K562 (cell line): ENCODE measurements around the gene BRCA1. TPM values are rescaled to one million over a fixed set of nuclear protein-coding genes. Genes with fewer than 3 reads are reported as not detected.

Experiments used
- BMI1 ChIP-seq: fragments of 150-350 bp; IDR thresholded peaks from 2 replicates; pipeline ENCODE4 v1.6.1; 2014; ENCODE audit warnings: low read length
- CREBBP ChIP-seq: IDR thresholded peaks from one replicate; pipeline ENCODE4 v1.6.1; 2012; ENCODE audit warnings: low read depth, mild to moderate bottlenecking, control low read depth, inconsistent platforms, low read length
- FOXA3 ChIP-seq, 2 experiments: fragments of 450-650 bp in 1 of 2; sonication (generic) in 1 of 2; formaldehyde crosslinking; IDR thresholded peaks in 1 of 2; conservative IDR thresholded peaks in 1 of 2; 2 replicates each; pipeline versions ENCODE4 v1.4.0 to v1.8.0; 2020 to 2022; ENCODE audit warnings: mild to moderate bottlenecking in 2 of 2, missing genetic modification reagents in 1 of 2
- JUN ChIP-seq, 2 experiments: sonication (generic) in 1 of 2; formaldehyde crosslinking in 1 of 2; IDR thresholded peaks; 2 replicates each; pipeline versions ENCODE4 v1.6.1 to v1.8.0; 2012 to 2022; ENCODE audit warnings: borderline replicate concordance in 2 of 2, mild to moderate bottlenecking in 2 of 2, improper control_type of control experiment in 1 of 2, low read depth in 1 of 2, low read length in 1 of 2, missing genetic modification reagents in 1 of 2
- MCM3 ChIP-seq: fragments of 450-650 bp; IDR thresholded peaks from 2 replicates; pipeline ENCODE4 v1.6.1; 2016
- MTA2 ChIP-seq: fragments of 450-650 bp; IDR thresholded peaks from 2 replicates; pipeline ENCODE4 v1.6.1; 2016; ENCODE audit warnings: low read depth
- RFX1 ChIP-seq: fragments of 450-650 bp; IDR thresholded peaks from 2 replicates; pipeline ENCODE4 v1.6.1; 2016; ENCODE audit warnings: mild to moderate bottlenecking, moderate library complexity
- TBL1XR1 ChIP-seq, 2 experiments: IDR thresholded peaks; 2 replicates each; pipeline ENCODE4 v1.6.1; 2012; ENCODE audit warnings: improper control_type of control experiment in 2 of 2, low read length in 2 of 2, mild to moderate bottlenecking in 1 of 2
- XRCC5 ChIP-seq: fragments of 200-400 bp; formaldehyde crosslinking; IDR thresholded peaks from 2 replicates; pipeline ENCODE4 v1.6.1; 2017; ENCODE audit warnings: low read depth, mild to moderate bottlenecking, low read length
- ZBED1 ChIP-seq: IDR thresholded peaks from 2 replicates; pipeline ENCODE4 v1.6.1; 2014
- ZNF165 ChIP-seq: fragments of 250-450 bp; sonication (Bioruptor Pico); IDR thresholded peaks from 2 replicates; pipeline ENCODE4 v1.4.0; 2020; ENCODE audit warnings: borderline replicate concordance
- polyA plus RNA-seq, 8 experiments: library from polyadenylated mRNA; depleted of rRNA in 4 of 8; stranded (reverse) in 5 of 8; unstranded in 3 of 8; fragments of >200 nt; fragmentation: Nextera tagmentation in 2 of 8; fragmentation: Illumina TruSeq in 1 of 8; extraction: Ambion mirVana in 2 of 8; extraction: Trizol in 1 of 8; gene quantifications; 2 replicates each; pipeline versions ENCODE4 v1.2.1 to v1.2.3, GENCODE V29; 2011 to 2014; ENCODE audit warnings: inconsistent platforms in 1 of 8, missing spikeins in 1 of 8
- total RNA-seq, 7 experiments: library from RNA; depleted of rRNA in 6 of 7; stranded (reverse); fragments of >200 nt in 6 of 7; fragmentation: Illumina TruSeq in 2 of 7; extraction: Trizol in 2 of 7; gene quantifications; 2 replicates each; pipeline versions ENCODE4 v1.2.1 to v1.2.3, GENCODE V29; 2011 to 2021; ENCODE audit warnings: low replicate concordance in 1 of 7
- TF ChIP-seq, protein P1 (sequence below): sonication (generic); formaldehyde crosslinking; IDR thresholded peaks from 2 replicates; pipeline ENCODE4 v1.8.0; 2022; ENCODE audit warnings: mild to moderate bottlenecking, missing genetic modification reagents
- TF ChIP-seq, protein P2 (sequence below): sonication (generic); formaldehyde crosslinking; IDR thresholded peaks from 2 replicates; pipeline ENCODE4 v1.4.0; 2020; ENCODE audit warnings: mild to moderate bottlenecking, missing genetic modification reagents
- TF ChIP-seq, protein P3 (sequence below): fragments of 250-450 bp; sonication (Bioruptor Pico); IDR thresholded peaks from 2 replicates; pipeline ENCODE4 v1.8.0; 2022; ENCODE audit warnings: inconsistent platforms, mild to moderate bottlenecking, moderate library complexity, borderline replicate concordance
- TF ChIP-seq, protein P4 (sequence below): fragments of 450-650 bp; IDR thresholded peaks from 2 replicates; pipeline ENCODE4 v1.6.1; 2018; ENCODE audit not compliant: partially characterized antibody
- TF ChIP-seq, protein P5 (sequence below): fragments of 450-650 bp; conservative IDR thresholded peaks from 2 replicates; pipeline ENCODE4 v1.6.1; 2016; ENCODE audit warnings: missing genetic modification characterization, low read depth, mild to moderate bottlenecking, control low read depth, missing compliant biosample characterization

BRCA1 gene
- total and polyA plus RNA-seq, 9 of the 15 experiments (the other 6 are each of a cell fraction or from before 2014, with no cell fraction given): 25.9 to 95.3 (median 62.3) TPM

DNA sequence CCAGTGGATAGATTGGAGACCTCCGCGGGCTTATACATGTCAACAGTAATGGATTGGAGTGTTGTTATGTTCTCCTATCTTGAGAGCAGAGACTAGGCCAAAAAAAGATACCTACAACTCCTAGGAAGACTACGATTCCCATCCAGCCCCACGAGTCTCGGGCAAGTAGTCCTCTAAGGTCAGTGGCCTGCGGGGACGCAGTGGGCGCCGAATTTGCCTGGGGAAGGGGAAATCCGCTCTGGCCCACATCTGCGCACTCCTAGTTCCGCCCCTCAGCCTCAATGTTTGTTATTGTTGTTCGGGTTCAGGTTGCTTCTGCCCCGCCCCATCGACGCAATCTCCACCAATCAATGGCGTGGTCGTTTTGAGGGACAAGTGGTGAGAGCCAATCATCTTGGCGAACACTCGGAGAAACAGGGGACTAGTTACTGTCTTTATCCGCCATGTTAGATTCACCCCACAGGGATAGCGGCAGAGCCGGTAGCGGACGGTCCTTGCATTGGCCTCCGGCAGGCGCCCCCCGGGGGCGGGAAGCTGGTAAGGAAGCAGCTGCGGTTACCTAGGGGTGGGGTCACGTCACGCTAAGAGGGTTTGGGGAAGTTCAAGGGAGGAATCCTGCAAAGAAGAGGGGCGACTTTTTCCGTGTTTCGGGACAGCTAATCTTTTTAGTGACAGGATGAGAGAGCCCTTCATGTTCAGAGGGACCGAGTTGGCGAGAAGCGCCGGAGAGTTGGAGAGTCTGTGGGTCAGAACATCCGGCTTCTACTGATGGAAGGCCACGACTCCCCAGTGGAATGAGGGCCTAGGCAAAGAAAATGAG, 45.8 kb upstream of the BRCA1 start, which contains the start of gene NBR1 (continued):
- TF ChIP-seq FOXA3 (CRISPR knock-in tag; conservative IDR thresholded peaks at IDR 0.05 in 1 of 2, IDR thresholded peaks at IDR 0.05 in 1 of 2): no peak
- no peak for TF ChIP-seq MCM3
- TF ChIP-seq, protein P1, sequence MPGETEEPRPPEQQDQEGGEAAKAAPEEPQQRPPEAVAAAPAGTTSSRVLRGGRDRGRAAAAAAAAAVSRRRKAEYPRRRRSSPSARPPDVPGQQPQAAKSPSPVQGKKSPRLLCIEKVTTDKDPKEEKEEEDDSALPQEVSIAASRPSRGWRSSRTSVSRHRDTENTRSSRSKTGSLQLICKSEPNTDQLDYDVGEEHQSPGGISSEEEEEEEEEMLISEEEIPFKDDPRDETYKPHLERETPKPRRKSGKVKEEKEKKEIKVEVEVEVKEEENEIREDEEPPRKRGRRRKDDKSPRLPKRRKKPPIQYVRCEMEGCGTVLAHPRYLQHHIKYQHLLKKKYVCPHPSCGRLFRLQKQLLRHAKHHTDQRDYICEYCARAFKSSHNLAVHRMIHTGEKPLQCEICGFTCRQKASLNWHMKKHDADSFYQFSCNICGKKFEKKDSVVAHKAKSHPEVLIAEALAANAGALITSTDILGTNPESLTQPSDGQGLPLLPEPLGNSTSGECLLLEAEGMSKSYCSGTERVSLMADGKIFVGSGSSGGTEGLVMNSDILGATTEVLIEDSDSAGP (CRISPR knock-in tag): no peak
- no peak for TF ChIP-seq XRCC5
- no peak for TF ChIP-seq MTA2
- TF ChIP-seq JUN (IDR thresholded peaks at IDR 0.05; ENCODE audit: borderline replicate concordance, low read depth, low read length): no peak
- TF ChIP-seq JUN (CRISPR knock-in tag; IDR thresholded peaks at IDR 0.05; ENCODE audit: borderline replicate concordance): no peak
- TF ChIP-seq, protein P2, sequence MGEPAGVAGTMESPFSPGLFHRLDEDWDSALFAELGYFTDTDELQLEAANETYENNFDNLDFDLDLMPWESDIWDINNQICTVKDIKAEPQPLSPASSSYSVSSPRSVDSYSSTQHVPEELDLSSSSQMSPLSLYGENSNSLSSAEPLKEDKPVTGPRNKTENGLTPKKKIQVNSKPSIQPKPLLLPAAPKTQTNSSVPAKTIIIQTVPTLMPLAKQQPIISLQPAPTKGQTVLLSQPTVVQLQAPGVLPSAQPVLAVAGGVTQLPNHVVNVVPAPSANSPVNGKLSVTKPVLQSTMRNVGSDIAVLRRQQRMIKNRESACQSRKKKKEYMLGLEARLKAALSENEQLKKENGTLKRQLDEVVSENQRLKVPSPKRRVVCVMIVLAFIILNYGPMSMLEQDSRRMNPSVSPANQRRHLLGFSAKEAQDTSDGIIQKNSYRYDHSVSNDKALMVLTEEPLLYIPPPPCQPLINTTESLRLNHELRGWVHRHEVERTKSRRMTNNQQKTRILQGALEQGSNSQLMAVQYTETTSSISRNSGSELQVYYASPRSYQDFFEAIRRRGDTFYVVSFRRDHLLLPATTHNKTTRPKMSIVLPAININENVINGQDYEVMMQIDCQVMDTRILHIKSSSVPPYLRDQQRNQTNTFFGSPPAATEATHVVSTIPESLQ (CRISPR knock-in tag): 0 out of 2 replicates have a peak, but pooled peaks have one; percentile 9
- TF ChIP-seq, protein P3, sequence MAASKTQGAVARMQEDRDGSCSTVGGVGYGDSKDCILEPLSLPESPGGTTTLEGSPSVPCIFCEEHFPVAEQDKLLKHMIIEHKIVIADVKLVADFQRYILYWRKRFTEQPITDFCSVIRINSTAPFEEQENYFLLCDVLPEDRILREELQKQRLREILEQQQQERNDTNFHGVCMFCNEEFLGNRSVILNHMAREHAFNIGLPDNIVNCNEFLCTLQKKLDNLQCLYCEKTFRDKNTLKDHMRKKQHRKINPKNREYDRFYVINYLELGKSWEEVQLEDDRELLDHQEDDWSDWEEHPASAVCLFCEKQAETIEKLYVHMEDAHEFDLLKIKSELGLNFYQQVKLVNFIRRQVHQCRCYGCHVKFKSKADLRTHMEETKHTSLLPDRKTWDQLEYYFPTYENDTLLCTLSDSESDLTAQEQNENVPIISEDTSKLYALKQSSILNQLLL (CRISPR knock-in tag): no peak
- peak; percentile 19; the same call in 1 of the 2 replicates for TF ChIP-seq RFX1
- no peak for TF ChIP-seq CREBBP
- no peak for TF ChIP-seq ZNF165 (CRISPR knock-in tag)
- no peak for TF ChIP-seq ZBED1
- TF ChIP-seq, protein P4, sequence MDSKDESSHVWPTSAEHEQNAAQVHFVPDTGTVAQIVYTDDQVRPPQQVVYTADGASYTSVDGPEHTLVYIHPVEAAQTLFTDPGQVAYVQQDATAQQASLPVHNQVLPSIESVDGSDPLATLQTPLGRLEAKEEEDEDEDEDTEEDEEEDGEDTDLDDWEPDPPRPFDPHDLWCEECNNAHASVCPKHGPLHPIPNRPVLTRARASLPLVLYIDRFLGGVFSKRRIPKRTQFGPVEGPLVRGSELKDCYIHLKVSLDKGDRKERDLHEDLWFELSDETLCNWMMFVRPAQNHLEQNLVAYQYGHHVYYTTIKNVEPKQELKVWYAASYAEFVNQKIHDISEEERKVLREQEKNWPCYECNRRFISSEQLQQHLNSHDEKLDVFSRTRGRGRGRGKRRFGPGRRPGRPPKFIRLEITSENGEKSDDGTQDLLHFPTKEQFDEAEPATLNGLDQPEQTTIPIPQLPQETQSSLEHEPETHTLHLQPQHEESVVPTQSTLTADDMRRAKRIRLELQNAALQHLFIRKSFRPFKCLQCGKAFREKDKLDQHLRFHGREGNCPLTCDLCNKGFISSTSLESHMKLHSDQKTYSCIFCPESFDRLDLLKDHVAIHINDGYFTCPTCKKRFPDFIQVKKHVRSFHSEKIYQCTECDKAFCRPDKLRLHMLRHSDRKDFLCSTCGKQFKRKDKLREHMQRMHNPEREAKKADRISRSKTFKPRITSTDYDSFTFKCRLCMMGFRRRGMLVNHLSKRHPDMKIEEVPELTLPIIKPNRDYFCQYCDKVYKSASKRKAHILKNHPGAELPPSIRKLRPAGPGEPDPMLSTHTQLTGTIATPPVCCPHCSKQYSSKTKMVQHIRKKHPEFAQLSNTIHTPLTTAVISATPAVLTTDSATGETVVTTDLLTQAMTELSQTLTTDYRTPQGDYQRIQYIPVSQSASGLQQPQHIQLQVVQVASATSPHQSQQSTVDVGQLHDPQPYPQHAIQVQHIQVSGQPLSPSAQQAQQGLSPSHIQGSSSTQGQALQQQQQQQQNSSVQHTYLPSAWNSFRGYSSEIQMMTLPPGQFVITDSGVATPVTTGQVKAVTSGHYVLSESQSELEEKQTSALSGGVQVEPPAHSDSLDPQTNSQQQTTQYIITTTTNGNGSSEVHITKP: peak; percentile 61
- TF ChIP-seq BMI1: no peak
- TF ChIP-seq, protein P5, sequence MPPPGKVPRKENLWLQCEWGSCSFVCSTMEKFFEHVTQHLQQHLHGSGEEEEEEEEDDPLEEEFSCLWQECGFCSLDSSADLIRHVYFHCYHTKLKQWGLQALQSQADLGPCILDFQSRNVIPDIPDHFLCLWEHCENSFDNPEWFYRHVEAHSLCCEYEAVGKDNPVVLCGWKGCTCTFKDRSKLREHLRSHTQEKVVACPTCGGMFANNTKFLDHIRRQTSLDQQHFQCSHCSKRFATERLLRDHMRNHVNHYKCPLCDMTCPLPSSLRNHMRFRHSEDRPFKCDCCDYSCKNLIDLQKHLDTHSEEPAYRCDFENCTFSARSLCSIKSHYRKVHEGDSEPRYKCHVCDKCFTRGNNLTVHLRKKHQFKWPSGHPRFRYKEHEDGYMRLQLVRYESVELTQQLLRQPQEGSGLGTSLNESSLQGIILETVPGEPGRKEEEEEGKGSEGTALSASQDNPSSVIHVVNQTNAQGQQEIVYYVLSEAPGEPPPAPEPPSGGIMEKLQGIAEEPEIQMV (tag): no peak
- TF ChIP-seq TBL1XR1 (IDR thresholded peaks at IDR 0.05; ENCODE audit: low read length in 2 of 2): peak in 1 of 2 experiments; percentile 18; a peak in 1 of 4 replicates
